Measurements from ENCODE around the gene ACP2.

GRCh38 chr11:47261291-47261800 lies 12.7 kb upstream of the ACP2 start:
- TF ChIP-seq CTCF (IDR thresholded peaks at IDR 0.05): no peak
- no peak for TF ChIP-seq POLR2A (IDR thresholded peaks at IDR 0.05)
